ENCODE results near the gene WIPI1. TPM values are rescaled to one million over a fixed set of nuclear protein-coding genes. Genes with fewer than 3 reads are reported as not detected.

The WIPI1 gene
- total and polyA plus RNA-seq, 2 of the 13 experiments (the other 11 are each of a cell fraction or from before 2014, with no cell fraction given): 29.4 to 141 TPM

DNA sequence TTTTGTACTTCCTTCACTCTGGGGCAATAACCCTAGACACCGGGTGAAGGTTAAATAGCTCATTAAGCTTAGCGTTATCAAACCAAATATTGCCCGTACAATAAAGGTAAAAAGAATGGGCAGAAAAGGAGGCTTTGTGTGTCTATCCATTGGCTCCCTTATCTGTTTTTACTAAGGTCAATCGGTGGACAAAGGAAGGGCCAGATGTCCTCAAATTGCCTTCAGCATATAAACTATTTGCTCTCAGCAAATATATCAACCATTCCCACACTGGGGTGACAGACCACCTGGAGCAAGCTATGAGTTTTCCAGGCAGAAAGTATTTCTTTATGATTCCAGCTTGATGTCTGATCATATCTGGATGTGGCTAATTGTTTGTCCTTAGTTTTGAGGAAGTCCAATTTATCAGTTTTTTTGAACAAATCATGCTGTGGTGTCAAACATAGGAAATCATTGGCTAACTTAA is 25.3 kb upstream of the WIPI1 start (continued):
- TF ChIP-seq, protein P1, sequence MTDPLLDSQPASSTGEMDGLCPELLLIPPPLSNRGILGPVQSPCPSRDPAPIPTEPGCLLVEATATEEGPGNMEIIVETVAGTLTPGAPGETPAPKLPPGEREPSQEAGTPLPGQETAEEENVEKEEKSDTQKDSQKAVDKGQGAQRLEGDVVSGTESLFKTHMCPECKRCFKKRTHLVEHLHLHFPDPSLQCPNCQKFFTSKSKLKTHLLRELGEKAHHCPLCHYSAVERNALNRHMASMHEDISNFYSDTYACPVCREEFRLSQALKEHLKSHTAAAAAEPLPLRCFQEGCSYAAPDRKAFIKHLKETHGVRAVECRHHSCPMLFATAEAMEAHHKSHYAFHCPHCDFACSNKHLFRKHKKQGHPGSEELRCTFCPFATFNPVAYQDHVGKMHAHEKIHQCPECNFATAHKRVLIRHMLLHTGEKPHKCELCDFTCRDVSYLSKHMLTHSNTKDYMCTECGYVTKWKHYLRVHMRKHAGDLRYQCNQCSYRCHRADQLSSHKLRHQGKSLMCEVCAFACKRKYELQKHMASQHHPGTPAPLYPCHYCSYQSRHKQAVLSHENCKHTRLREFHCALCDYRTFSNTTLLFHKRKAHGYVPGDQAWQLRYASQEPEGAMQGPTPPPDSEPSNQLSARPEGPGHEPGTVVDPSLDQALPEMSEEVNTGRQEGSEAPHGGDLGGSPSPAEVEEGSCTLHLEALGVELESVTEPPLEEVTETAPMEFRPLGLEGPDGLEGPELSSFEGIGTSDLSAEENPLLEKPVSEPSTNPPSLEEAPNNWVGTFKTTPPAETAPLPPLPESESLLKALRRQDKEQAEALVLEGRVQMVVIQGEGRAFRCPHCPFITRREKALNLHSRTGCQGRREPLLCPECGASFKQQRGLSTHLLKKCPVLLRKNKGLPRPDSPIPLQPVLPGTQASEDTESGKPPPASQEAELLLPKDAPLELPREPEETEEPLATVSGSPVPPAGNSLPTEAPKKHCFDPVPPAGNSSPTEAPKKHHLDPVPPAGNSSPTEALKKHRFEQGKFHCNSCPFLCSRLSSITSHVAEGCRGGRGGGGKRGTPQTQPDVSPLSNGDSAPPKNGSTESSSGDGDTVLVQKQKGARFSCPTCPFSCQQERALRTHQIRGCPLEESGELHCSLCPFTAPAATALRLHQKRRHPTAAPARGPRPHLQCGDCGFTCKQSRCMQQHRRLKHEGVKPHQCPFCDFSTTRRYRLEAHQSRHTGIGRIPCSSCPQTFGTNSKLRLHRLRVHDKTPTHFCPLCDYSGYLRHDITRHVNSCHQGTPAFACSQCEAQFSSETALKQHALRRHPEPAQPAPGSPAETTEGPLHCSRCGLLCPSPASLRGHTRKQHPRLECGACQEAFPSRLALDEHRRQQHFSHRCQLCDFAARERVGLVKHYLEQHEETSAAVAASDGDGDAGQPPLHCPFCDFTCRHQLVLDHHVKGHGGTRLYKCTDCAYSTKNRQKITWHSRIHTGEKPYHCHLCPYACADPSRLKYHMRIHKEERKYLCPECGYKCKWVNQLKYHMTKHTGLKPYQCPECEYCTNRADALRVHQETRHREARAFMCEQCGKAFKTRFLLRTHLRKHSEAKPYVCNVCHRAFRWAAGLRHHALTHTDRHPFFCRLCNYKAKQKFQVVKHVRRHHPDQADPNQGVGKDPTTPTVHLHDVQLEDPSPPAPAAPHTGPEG (CRISPR knock-in tag; IDR thresholded peaks at IDR 0.05): no peak
- TF ChIP-seq, protein P2, sequence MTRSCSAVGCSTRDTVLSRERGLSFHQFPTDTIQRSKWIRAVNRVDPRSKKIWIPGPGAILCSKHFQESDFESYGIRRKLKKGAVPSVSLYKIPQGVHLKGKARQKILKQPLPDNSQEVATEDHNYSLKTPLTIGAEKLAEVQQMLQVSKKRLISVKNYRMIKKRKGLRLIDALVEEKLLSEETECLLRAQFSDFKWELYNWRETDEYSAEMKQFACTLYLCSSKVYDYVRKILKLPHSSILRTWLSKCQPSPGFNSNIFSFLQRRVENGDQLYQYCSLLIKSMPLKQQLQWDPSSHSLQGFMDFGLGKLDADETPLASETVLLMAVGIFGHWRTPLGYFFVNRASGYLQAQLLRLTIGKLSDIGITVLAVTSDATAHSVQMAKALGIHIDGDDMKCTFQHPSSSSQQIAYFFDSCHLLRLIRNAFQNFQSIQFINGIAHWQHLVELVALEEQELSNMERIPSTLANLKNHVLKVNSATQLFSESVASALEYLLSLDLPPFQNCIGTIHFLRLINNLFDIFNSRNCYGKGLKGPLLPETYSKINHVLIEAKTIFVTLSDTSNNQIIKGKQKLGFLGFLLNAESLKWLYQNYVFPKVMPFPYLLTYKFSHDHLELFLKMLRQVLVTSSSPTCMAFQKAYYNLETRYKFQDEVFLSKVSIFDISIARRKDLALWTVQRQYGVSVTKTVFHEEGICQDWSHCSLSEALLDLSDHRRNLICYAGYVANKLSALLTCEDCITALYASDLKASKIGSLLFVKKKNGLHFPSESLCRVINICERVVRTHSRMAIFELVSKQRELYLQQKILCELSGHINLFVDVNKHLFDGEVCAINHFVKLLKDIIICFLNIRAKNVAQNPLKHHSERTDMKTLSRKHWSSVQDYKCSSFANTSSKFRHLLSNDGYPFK (CRISPR knock-in tag; IDR thresholded peaks at IDR 0.05; ENCODE audit: borderline replicate concordance): no peak
- TF ChIP-seq HNRNPUL1 (IDR thresholded peaks at IDR 0.05; ENCODE audit: low read depth, low read length) (no peak), SRSF9 (IDR thresholded peaks at IDR 0.05; ENCODE audit: borderline replicate concordance, insufficient read depth, low read depth, low read length, poor library complexity, severe bottlenecking) (no peak), MTA3 (CRISPR knock-in tag; IDR thresholded peaks at IDR 0.05) (no peak), ZNF773 (CRISPR knock-in tag; IDR thresholded peaks at IDR 0.05; ENCODE audit: borderline replicate concordance) (no peak), ZFP36L1 (CRISPR knock-in tag; IDR thresholded peaks at IDR 0.05) (no peak), FLYWCH1 (CRISPR knock-in tag; IDR thresholded peaks at IDR 0.05) (no peak), ZBTB8A (CRISPR knock-in tag; IDR thresholded peaks at IDR 0.05; ENCODE audit: borderline replicate concordance, low read depth) (no peak), SP1 (IDR thresholded peaks at IDR 0.05) (no peak), SP1 (CRISPR knock-in tag; IDR thresholded peaks at IDR 0.05) (no peak), ZNF333 (CRISPR knock-in tag; IDR thresholded peaks at IDR 0.05; ENCODE audit: borderline replicate concordance) (no peak), ZEB1 (IDR thresholded peaks at IDR 0.05; ENCODE audit: insufficient replicate concordance, low read depth) (no peak)
- TF ChIP-seq, protein P3, sequence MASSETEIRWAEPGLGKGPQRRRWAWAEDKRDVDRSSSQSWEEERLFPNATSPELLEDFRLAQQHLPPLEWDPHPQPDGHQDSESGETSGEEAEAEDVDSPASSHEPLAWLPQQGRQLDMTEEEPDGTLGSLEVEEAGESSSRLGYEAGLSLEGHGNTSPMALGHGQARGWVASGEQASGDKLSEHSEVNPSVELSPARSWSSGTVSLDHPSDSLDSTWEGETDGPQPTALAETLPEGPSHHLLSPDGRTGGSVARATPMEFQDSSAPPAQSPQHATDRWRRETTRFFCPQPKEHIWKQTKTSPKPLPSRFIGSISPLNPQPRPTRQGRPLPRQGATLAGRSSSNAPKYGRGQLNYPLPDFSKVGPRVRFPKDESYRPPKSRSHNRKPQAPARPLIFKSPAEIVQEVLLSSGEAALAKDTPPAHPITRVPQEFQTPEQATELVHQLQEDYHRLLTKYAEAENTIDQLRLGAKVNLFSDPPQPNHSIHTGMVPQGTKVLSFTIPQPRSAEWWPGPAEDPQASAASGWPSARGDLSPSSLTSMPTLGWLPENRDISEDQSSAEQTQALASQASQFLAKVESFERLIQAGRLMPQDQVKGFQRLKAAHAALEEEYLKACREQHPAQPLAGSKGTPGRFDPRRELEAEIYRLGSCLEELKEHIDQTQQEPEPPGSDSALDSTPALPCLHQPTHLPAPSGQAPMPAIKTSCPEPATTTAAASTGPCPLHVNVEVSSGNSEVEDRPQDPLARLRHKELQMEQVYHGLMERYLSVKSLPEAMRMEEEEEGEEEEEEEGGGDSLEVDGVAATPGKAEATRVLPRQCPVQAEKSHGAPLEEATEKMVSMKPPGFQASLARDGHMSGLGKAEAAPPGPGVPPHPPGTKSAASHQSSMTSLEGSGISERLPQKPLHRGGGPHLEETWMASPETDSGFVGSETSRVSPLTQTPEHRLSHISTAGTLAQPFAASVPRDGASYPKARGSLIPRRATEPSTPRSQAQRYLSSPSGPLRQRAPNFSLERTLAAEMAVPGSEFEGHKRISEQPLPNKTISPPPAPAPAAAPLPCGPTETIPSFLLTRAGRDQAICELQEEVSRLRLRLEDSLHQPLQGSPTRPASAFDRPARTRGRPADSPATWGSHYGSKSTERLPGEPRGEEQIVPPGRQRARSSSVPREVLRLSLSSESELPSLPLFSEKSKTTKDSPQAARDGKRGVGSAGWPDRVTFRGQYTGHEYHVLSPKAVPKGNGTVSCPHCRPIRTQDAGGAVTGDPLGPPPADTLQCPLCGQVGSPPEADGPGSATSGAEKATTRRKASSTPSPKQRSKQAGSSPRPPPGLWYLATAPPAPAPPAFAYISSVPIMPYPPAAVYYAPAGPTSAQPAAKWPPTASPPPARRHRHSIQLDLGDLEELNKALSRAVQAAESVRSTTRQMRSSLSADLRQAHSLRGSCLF (CRISPR knock-in tag; IDR thresholded peaks at IDR 0.05; ENCODE audit: borderline replicate concordance): no peak

All from HepG2 (cell line).